Natural killer cell (primary cell): ENCODE results near the gene GDF15. TPM values are rescaled to one million over a fixed set of nuclear protein-coding genes. Genes with fewer than 3 reads are reported as not detected.

Experiments used
- ATAC-seq, 3 donors: fragments of 150-1000 bp in 2 of 3; fragments of 200-7000 bp in 1 of 3; cut with Tn5 transposase; 1 replicate in 1 of 3; 2 replicates in 2 of 3; pipeline ENCODE4 v1.10.0; 2021; ENCODE audit warnings: mild to moderate bottlenecking in 2 of 3, moderate library complexity in 2 of 3
- DNase-seq, 2 donors: peaks; one replicate each; pipeline versions ENCODE4 v3.0.0 to v3.0.0-alpha.2; 2013 to 2021; ENCODE audit warnings: mixed read lengths in 1 of 2
- H3K27ac ChIP-seq: one replicate; pipeline ENCODE4 v1.5.1; 2013; ENCODE audit warnings: mild to moderate bottlenecking, low read length
- H3K27me3 ChIP-seq: one replicate; pipeline ENCODE4 v1.6.1; 2013; ENCODE audit warnings: low read length; ENCODE audit not compliant: control insufficient read depth, insufficient read depth
- H3K36me3 ChIP-seq: one replicate; pipeline ENCODE4 v1.6.1; 2013; ENCODE audit warnings: low read length; ENCODE audit not compliant: control insufficient read depth, insufficient read depth
- H3K4me1 ChIP-seq: one replicate; pipeline ENCODE4 v1.6.1; 2013; ENCODE audit warnings: low read length; ENCODE audit not compliant: control insufficient read depth, insufficient read depth
- H3K4me3 ChIP-seq: one replicate; pipeline ENCODE4 v1.5.1; 2013; ENCODE audit warnings: low read length
- H3K9me3 ChIP-seq: one replicate; pipeline ENCODE4 v1.6.1; 2013; ENCODE audit warnings: low read length; ENCODE audit not compliant: control insufficient read depth, insufficient read depth
- H3K27ac Mint-ChIP-seq, 2 donors: one replicate each; pipeline ENCODE4 v1.8.0; 2022; ENCODE audit warnings: mild to moderate bottlenecking in 2 of 2, mixed read lengths in 2 of 2, moderate library complexity in 1 of 2
- H3K27me3 Mint-ChIP-seq, 2 donors: one replicate each; pipeline ENCODE4 v1.8.0; 2022; ENCODE audit warnings: low read depth in 2 of 2, mixed read lengths in 2 of 2
- H3K36me3 Mint-ChIP-seq: one replicate; pipeline ENCODE4 v1.8.0; 2022; ENCODE audit warnings: mixed read lengths
- H3K4me1 Mint-ChIP-seq, 2 donors: one replicate each; pipeline ENCODE4 v1.8.0; 2022; ENCODE audit warnings: mixed read lengths in 2 of 2
- H3K4me3 Mint-ChIP-seq: one replicate; pipeline ENCODE4 v1.8.0; 2022; ENCODE audit warnings: mild to moderate bottlenecking, moderate library complexity, mixed read lengths
- H3K9me3 Mint-ChIP-seq, 2 donors: one replicate each; pipeline ENCODE4 v1.8.0; 2022; ENCODE audit warnings: mixed read lengths in 2 of 2
- WGBS: methylation state at CpG from one replicate; pipeline ENCODE4 v1.1.7; 2013; ENCODE audit warnings: missing lambda C conversion rate; ENCODE audit not compliant: insufficient coverage; 5-methylcytosine and 5-hydroxymethylcytosine counted together
- intact Hi-C: fragments of 100-400 bp; cut with micrococcal nuclease; formaldehyde crosslinking; loops from one replicate; pipeline ENCODE4 v1.14.2; 2022
- total RNA-seq, 4 donors: library from RNA; stranded (reverse); fragments of 120-200 nt in 1 of 4; gene quantifications; one replicate each; pipeline versions ENCODE4 v1.2.3 to v1.2.4, GENCODE V29; 2013 to 2022
- TF ChIP-seq, protein P1 (sequence below): fragments of 200-600 bp; IDR thresholded peaks from one replicate; pipeline ENCODE4 v1.8.0; 2022; ENCODE audit warnings: antibody characterized with exemption

Gene GDF15
- total RNA-seq, 3 donors from 2014 or later (not counting 1 experiment from before 2014, with no cell fraction given): 0.85 to 1.5 TPM; not detected in 1

DNA sequence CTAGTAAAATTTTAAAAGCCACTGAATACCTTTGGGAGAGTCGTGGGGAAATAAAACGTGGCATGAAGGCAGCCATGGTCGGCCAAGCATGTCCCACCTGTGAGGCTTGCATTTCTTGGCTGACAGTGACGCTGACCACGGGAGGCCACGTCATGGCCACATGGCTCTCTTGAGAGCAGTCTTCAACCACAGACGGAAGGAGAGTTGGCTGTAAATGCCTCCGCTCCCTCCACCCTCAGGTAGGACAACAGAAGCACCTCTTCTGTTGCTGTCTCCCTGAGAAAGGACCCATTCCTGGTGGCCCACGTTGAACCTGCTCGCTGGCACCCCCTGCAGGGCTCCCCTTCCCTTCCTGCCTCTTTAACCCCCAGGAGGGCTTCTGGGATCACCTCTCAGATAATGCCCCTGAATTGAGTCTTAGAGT is 22.1 kb downstream of the GDF15 start:
- Mint-ChIP-seq H3K27me3 (no peaks in the 10 kb centered on the region), H3K27ac (no peak overlapping the region), H3K4me3 (no peak overlapping the region), H3K36me3 (no peaks in the 10 kb centered on the region), H3K4me1 (peaks cover 0 to 8% of the 10 kb centered on the region in 2 donors), H3K9me3 (no peaks in the 10 kb centered on the region)
- WGBS: 26% methylated on average over 10 of the region's 10 CpGs
- intact Hi-C loops: no loop called here
- Histone ChIP-seq H3K9me3 (no peaks in the 10 kb centered on the region), H3K27ac (no peak overlapping the region), H3K4me3 (no peak overlapping the region), H3K4me1 (peaks cover 13% of the 10 kb centered on the region), H3K36me3 (no peaks in the 10 kb centered on the region), H3K27me3 (no peaks in the 10 kb centered on the region)
- DNase-seq (peak in 1 of 2 donors; percentile 44), ATAC-seq (peak; percentile 23 to 31 (median 23))
- TF ChIP-seq, protein P1, sequence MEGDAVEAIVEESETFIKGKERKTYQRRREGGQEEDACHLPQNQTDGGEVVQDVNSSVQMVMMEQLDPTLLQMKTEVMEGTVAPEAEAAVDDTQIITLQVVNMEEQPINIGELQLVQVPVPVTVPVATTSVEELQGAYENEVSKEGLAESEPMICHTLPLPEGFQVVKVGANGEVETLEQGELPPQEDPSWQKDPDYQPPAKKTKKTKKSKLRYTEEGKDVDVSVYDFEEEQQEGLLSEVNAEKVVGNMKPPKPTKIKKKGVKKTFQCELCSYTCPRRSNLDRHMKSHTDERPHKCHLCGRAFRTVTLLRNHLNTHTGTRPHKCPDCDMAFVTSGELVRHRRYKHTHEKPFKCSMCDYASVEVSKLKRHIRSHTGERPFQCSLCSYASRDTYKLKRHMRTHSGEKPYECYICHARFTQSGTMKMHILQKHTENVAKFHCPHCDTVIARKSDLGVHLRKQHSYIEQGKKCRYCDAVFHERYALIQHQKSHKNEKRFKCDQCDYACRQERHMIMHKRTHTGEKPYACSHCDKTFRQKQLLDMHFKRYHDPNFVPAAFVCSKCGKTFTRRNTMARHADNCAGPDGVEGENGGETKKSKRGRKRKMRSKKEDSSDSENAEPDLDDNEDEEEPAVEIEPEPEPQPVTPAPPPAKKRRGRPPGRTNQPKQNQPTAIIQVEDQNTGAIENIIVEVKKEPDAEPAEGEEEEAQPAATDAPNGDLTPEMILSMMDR: peak; percentile 10

DNA sequence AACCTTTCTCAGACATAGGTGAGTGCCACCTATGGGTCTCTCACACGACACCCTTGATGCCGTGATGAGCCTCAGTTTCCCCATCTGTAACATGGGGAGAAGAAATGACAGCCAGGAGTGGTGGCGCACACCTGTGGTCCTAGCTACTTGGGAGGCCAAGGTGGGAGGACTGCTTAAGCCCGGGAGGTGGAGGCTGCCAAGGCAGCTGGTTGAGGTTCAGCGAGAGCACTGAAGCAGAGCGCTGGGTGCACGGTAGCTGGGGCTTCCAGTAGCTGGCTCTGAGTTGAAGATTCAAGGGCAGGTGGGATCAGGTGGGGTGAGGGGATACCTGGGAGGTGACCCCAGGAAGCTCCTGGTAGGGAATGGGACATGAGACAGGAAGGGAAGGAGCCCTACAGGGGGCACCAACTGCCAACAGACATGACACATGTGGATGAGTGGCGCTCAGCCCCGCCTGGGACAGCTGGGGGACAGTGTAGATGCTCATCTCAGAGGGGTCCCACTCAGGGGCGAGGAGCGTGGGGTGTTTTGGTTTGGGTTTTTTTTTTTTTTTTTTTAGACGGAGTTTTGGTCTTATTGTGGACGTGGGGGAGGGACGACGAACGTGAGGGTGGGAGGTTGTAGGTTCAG is 26.8 kb downstream of the GDF15 start:
- no peaks in the 10 kb centered on the region for H3K27me3 ChIP-seq

DNA sequence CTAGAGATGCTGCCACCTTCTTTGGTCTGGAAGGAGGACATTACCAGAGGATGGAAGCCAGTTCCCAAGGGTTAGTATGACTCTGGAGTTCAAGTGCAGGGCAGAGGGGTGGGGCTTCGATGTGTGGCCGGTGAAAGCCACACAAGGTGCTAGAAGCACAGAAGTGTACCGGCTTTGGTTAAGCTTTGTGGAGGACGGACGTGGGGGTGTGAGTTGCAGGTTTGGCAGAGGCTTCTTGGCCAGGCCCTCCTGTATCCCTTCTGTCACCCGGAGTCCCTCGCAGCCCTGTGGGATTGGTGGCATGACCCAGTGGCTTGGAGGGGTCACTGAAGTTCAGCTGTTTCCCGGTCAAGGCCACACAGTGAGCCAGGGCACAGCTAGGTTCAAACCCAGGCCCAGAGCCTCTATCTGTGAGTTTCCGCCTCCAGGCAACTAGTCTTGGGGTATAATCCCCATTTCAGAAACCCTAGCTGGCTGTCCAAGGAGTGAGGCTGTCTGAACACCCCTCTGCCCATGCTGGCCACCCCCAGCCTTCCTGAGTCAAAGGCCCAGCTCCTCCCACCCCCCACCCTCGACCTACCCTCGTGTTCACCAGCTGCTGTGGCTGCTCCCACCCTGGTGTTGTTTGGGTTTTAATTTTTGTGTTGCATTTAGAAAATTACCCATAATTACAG is 28.7 kb downstream of the GDF15 start:
- Histone ChIP-seq H3K27me3 (no peaks in the 10 kb centered on the region), H3K4me1 (peaks cover 53% of the 10 kb centered on the region), H3K36me3 (no peaks in the 10 kb centered on the region), H3K4me3 (no peak overlapping the region), H3K9me3 (no peaks in the 10 kb centered on the region), H3K27ac (peak overlapping the region; percentile 89)
- peak overlapping the region; percentile 60 for H3K4me3 Mint-ChIP-seq
- intact Hi-C loops: loop anchor here (5.0 kb wide), 3 partner anchors 37 to 222 kb away; partner anchors contain the start of gene MPV17L2
- H3K9me3 Mint-ChIP-seq: no peaks in the 10 kb centered on the region
- H3K27me3 Mint-ChIP-seq: no peaks in the 10 kb centered on the region
- DNase-seq: peak in 1 of 2 donors; percentile 51
- no peak for ATAC-seq
- H3K36me3 Mint-ChIP-seq: no peaks in the 10 kb centered on the region
- 12% methylated on average over 9 of the region's 11 CpGs for WGBS
- TF ChIP-seq, protein P1: no peak
- H3K4me1 Mint-ChIP-seq: peaks cover 35 to 56% of the 10 kb centered on the region in 2 donors
- H3K27ac Mint-ChIP-seq: peak overlapping the region; percentile 63 to 97

More for the DNA sequence above, 26.8 kb downstream of the GDF15 start:
- 92% methylated on average over 15 of the region's 16 CpGs for WGBS
- no peaks in the 10 kb centered on the region for H3K9me3 ChIP-seq
- Mint-ChIP-seq H3K36me3 (no peaks in the 10 kb centered on the region), H3K27ac (no peak overlapping the region), H3K4me3 (no peak overlapping the region), H3K4me1 (peaks cover 23 to 42% of the 10 kb centered on the region in 2 donors), H3K27me3 (no peaks in the 10 kb centered on the region), H3K9me3 (no peaks in the 10 kb centered on the region)
- intact Hi-C loops: no loop called here
- H3K27ac ChIP-seq: no peak overlapping the region
- peaks cover 47% of the 10 kb centered on the region for H3K4me1 ChIP-seq
- H3K4me3 ChIP-seq: no peak overlapping the region
- no peak for ATAC-seq
- TF ChIP-seq, protein P1: no peak
- H3K36me3 ChIP-seq: no peaks in the 10 kb centered on the region
- no peak for DNase-seq
